Measurements from ENCODE around the gene PLEKHA7. TPM values are rescaled to one million over a fixed set of nuclear protein-coding genes. Genes with fewer than 3 reads are reported as not detected.

The PLEKHA7 gene
- polyA plus RNA-seq, 1 of the 3 experiments (the other 2 are of a cell fraction) = 0.12 TPM

DNA sequence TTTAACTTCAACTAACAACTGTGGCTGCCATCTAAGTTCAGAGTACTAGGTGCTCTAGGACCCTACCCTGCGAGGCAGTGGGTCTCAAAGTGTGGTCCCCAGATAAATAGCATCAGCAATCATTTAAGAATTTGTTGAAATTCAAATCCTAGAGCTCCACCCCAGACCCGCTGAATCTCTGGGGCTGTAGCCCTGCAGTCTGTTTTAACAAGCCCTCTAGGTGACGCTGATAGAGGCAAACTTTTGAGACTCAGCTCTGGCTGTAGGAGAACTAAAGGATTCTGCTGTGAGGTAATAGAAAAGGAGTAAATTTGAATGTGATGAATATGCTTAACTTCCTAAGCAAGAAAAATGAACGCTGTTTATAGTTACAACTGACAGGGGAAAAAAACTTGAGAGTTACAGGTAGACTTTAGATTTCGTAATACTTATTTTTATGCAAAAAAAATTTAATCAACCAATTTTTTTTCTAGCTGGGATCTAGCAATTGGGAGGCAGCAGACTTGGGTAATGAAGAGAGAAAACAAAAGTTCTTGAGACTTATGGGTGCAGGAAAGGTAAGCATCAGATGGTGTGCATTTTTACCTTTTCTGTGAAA lies 270.0 kb downstream of the PLEKHA7 start (continued):
- TF ChIP-seq, protein P1, sequence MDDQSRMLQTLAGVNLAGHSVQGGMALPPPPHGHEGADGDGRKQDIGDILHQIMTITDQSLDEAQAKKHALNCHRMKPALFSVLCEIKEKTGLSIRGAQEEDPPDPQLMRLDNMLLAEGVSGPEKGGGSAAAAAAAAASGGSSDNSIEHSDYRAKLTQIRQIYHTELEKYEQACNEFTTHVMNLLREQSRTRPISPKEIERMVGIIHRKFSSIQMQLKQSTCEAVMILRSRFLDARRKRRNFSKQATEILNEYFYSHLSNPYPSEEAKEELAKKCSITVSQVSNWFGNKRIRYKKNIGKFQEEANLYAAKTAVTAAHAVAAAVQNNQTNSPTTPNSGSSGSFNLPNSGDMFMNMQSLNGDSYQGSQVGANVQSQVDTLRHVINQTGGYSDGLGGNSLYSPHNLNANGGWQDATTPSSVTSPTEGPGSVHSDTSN (IDR thresholded peaks at IDR 0.05) = no peak
- TF ChIP-seq SIN3A (IDR thresholded peaks at IDR 0.05; ENCODE audit: borderline replicate concordance, low read depth, low read length) = no peak
- TF ChIP-seq RXRA (IDR thresholded peaks at IDR 0.05; ENCODE audit: borderline replicate concordance, low read depth) = no peak
- no peak for TF ChIP-seq FOSL2 (IDR thresholded peaks at IDR 0.05; ENCODE audit: borderline replicate concordance, low read depth)
- TF ChIP-seq MEF2A (IDR thresholded peaks at IDR 0.05; ENCODE audit: borderline replicate concordance, low read depth) = no peak
- no peak for TF ChIP-seq ELF1 (IDR thresholded peaks at IDR 0.05)

GRCh38 chr11:16743478-16743877 lies 270.7 kb downstream of the PLEKHA7 start:
- H3K4me3 ChIP-seq (ENCODE audit: low read depth in 2 of 2, low read length in 1 of 2) = no peak overlapping the region
- H3K9me3 ChIP-seq = no peaks in the 10 kb centered on the region
- no peak overlapping the region for H3K27ac ChIP-seq (ENCODE audit: low read depth in 2 of 2, low read length in 1 of 2)
- H3K9ac ChIP-seq = no peak overlapping the region
- ChIA-PET POLR2A (no interaction called here), CTCF (interaction anchor here (0.9 kb wide), 1 partner anchor 9 kb away, joined by 3 read pairs; no protein-coding TSS in a partner anchor)
- peaks cover 5% of the 10 kb centered on the region for H3F3A ChIP-seq (replicated peaks; ENCODE audit: insufficient read depth)
- no peak overlapping the region for H2AFZ ChIP-seq (ENCODE audit: low read depth)
- H3K36me3 ChIP-seq (replicated peaks in 1 of 2; ENCODE audit: control insufficient read depth in 1 of 2, insufficient read depth in 2 of 2, low read length in 1 of 2) = peaks cover 57 to 65% of the 10 kb centered on the region in 2 experiments
- 94% methylated on average over 4 of the region's 4 CpGs for WGBS (ENCODE audit: low lambda C conversion rate)
- peaks cover 71% of the 10 kb centered on the region for H4K20me1 ChIP-seq (ENCODE audit: insufficient read depth)
- H3K79me2 ChIP-seq (ENCODE audit: insufficient read depth) = peaks cover 99% of the 10 kb centered on the region
- DNase-seq = no peak
- H3K4me2 ChIP-seq = no peak overlapping the region
- no peaks in the 10 kb centered on the region for H3K9me2 ChIP-seq
- H3K4me1 ChIP-seq (ENCODE audit: control insufficient read depth in 1 of 2, insufficient read depth in 2 of 2, low read depth in 1 of 2, low read length in 1 of 2) = peaks cover 4 to 11% of the 10 kb centered on the region in 2 experiments; a peak in 2 of 4 replicates
- no peaks in the 10 kb centered on the region for H3K27me3 ChIP-seq (ENCODE audit: insufficient read depth)
- TF ChIP-seq, protein P2, sequence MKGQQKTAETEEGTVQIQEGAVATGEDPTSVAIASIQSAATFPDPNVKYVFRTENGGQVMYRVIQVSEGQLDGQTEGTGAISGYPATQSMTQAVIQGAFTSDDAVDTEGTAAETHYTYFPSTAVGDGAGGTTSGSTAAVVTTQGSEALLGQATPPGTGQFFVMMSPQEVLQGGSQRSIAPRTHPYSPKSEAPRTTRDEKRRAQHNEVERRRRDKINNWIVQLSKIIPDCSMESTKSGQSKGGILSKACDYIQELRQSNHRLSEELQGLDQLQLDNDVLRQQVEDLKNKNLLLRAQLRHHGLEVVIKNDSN (IDR thresholded peaks at IDR 0.05; ENCODE audit: borderline replicate concordance, low read depth) = no peak
- TF ChIP-seq, protein P3, sequence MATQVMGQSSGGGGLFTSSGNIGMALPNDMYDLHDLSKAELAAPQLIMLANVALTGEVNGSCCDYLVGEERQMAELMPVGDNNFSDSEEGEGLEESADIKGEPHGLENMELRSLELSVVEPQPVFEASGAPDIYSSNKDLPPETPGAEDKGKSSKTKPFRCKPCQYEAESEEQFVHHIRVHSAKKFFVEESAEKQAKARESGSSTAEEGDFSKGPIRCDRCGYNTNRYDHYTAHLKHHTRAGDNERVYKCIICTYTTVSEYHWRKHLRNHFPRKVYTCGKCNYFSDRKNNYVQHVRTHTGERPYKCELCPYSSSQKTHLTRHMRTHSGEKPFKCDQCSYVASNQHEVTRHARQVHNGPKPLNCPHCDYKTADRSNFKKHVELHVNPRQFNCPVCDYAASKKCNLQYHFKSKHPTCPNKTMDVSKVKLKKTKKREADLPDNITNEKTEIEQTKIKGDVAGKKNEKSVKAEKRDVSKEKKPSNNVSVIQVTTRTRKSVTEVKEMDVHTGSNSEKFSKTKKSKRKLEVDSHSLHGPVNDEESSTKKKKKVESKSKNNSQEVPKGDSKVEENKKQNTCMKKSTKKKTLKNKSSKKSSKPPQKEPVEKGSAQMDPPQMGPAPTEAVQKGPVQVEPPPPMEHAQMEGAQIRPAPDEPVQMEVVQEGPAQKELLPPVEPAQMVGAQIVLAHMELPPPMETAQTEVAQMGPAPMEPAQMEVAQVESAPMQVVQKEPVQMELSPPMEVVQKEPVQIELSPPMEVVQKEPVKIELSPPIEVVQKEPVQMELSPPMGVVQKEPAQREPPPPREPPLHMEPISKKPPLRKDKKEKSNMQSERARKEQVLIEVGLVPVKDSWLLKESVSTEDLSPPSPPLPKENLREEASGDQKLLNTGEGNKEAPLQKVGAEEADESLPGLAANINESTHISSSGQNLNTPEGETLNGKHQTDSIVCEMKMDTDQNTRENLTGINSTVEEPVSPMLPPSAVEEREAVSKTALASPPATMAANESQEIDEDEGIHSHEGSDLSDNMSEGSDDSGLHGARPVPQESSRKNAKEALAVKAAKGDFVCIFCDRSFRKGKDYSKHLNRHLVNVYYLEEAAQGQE (IDR thresholded peaks at IDR 0.05; ENCODE audit: low read depth, low read length) = no peak
- TF ChIP-seq ZBTB33 (IDR thresholded peaks at IDR 0.05; ENCODE audit: borderline replicate concordance, low read depth) (no peak), TAF1 (IDR thresholded peaks at IDR 0.05; ENCODE audit: borderline replicate concordance, low read depth, low read length) (no peak), SMC3 (IDR thresholded peaks at IDR 0.05; ENCODE audit: low read depth, low read length) (no peak), ELF1 (IDR thresholded peaks at IDR 0.05) (no peak), YY1 (IDR thresholded peaks at IDR 0.05; ENCODE audit: low read depth) (no peak), TCF12 (IDR thresholded peaks at IDR 0.05) (no peak), CHD2 (IDR thresholded peaks at IDR 0.05; ENCODE audit: low read length, partially characterized antibody) (no peak), NFIC (IDR thresholded peaks at IDR 0.05; ENCODE audit: borderline replicate concordance) (no peak), GABPA (IDR thresholded peaks at IDR 0.05; ENCODE audit: low read depth) (no peak), TEAD4 (IDR thresholded peaks at IDR 0.05; ENCODE audit: borderline replicate concordance, insufficient read depth) (no peak)
- TF ChIP-seq, protein P4, sequence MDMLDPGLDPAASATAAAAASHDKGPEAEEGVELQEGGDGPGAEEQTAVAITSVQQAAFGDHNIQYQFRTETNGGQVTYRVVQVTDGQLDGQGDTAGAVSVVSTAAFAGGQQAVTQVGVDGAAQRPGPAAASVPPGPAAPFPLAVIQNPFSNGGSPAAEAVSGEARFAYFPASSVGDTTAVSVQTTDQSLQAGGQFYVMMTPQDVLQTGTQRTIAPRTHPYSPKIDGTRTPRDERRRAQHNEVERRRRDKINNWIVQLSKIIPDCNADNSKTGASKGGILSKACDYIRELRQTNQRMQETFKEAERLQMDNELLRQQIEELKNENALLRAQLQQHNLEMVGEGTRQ (IDR thresholded peaks at IDR 0.05; ENCODE audit: borderline replicate concordance, low read depth, low read length) = no peak
- TF ChIP-seq, protein P1 (IDR thresholded peaks at IDR 0.05) = no peak
- TF ChIP-seq, protein P5, sequence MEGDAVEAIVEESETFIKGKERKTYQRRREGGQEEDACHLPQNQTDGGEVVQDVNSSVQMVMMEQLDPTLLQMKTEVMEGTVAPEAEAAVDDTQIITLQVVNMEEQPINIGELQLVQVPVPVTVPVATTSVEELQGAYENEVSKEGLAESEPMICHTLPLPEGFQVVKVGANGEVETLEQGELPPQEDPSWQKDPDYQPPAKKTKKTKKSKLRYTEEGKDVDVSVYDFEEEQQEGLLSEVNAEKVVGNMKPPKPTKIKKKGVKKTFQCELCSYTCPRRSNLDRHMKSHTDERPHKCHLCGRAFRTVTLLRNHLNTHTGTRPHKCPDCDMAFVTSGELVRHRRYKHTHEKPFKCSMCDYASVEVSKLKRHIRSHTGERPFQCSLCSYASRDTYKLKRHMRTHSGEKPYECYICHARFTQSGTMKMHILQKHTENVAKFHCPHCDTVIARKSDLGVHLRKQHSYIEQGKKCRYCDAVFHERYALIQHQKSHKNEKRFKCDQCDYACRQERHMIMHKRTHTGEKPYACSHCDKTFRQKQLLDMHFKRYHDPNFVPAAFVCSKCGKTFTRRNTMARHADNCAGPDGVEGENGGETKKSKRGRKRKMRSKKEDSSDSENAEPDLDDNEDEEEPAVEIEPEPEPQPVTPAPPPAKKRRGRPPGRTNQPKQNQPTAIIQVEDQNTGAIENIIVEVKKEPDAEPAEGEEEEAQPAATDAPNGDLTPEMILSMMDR (IDR thresholded peaks at IDR 0.05) = no peak
